Duodenal mucosa (tissue), 2 donors: ENCODE data around the gene CEBPZ.

Experiments used
- H3K27ac ChIP-seq: one replicate; pipeline ENCODE4 v1.7.0; 2013; ENCODE audit warnings: low read depth, low read length
- H3K27me3 ChIP-seq, 2 donors: one replicate each; pipeline ENCODE4 v1.7.0; 2013; ENCODE audit warnings: low read length in 2 of 2, control low read depth in 1 of 2; ENCODE audit not compliant: insufficient read depth in 2 of 2, control insufficient read depth in 1 of 2
- H3K36me3 ChIP-seq, 2 donors: one replicate each; pipeline ENCODE4 v1.7.0; 2013; ENCODE audit warnings: low read length in 2 of 2, control low read depth in 1 of 2; ENCODE audit not compliant: insufficient read depth in 2 of 2, control insufficient read depth in 1 of 2
- H3K4me1 ChIP-seq, 2 donors: one replicate each; pipeline ENCODE4 v1.7.0; 2013; ENCODE audit warnings: low read length in 2 of 2, control low read depth in 1 of 2; ENCODE audit not compliant: insufficient read depth in 2 of 2, control insufficient read depth in 1 of 2
- H3K4me3 ChIP-seq, 2 donors: one replicate each; pipeline ENCODE4 v1.7.0; 2013; ENCODE audit warnings: low read length in 2 of 2, low read depth in 1 of 2
- H3K9ac ChIP-seq, 2 donors: one replicate each; pipeline ENCODE4 v1.7.0; 2013; ENCODE audit warnings: low read length in 2 of 2, low read depth in 1 of 2
- H3K9me3 ChIP-seq, 2 donors: one replicate each; pipeline ENCODE4 v1.7.0; 2013; ENCODE audit warnings: low read length in 2 of 2, control low read depth in 1 of 2; ENCODE audit not compliant: control insufficient read depth in 1 of 2

CEBPZ gene

GRCh38 chr2:37156071-37156856 lies 75.1 kb downstream of the CEBPZ start:
- H3K4me1 ChIP-seq = peaks cover 6 to 13% of the 10 kb centered on the region in 2 donors
- H3K9me3 ChIP-seq = no peaks in the 10 kb centered on the region
- H3K36me3 ChIP-seq = no peaks in the 10 kb centered on the region
- peak overlapping the region; percentile 63 for H3K27ac ChIP-seq
- H3K4me3 ChIP-seq = peak overlapping the region; percentile 83 to 92
- H3K9ac ChIP-seq = peak overlapping the region; percentile 68 to 92
- no peaks in the 10 kb centered on the region for H3K27me3 ChIP-seq

DNA sequence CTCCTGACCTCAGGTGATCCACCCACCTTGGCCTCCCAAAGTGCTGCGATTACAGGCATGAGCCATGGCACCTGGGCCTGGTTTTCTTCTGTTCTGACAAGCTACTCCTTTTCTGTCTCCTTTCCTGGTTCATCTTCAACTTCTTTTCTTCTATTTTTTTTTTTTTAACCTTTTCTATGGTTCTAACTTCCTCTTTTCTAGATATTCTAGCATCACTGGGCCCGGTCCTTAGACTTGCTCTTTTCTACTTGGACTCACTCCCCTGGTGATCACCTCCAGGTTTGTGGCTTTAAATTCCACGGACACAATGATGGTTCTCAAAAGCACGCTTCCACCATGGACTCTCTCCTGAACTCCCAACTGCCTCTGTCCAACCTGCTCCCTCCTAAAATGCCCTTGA lies 76.6 kb downstream of the CEBPZ start:
- Histone ChIP-seq H3K4me3 (no peak overlapping the region), H3K9ac (no peak overlapping the region), H3K27me3 (no peaks in the 10 kb centered on the region), H3K9me3 (no peaks in the 10 kb centered on the region), H3K4me1 (peaks cover 6 to 13% of the 10 kb centered on the region in 2 donors), H3K27ac (no peak overlapping the region), H3K36me3 (no peaks in the 10 kb centered on the region)

DNA sequence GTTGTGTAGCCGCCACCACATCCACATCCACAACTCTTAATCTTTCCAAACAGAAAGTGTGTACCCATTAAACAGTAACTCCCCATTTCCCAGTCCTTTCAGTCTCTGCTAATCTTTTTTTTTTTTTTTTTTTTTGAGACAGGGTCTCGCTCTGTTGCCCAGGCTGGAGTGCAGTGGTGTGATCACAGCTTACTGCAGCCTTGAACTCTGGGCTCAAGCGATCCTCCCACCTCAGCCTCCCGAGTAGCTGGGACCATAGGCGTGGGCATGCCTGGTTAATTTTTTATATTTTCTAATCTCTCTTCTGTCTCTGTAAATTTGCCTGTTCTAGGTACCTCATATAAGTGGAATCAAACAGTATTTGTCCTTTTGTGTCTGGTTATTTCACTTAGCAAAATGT lies 78.2 kb downstream of the CEBPZ start:
- H3K4me1 ChIP-seq = peaks cover 18% of the 10 kb centered on the region in 2 donors
- peaks cover 0 to 6% of the 10 kb centered on the region in 2 donors for H3K36me3 ChIP-seq
- H3K27ac ChIP-seq = no peak overlapping the region
- no peaks in the 10 kb centered on the region for H3K27me3 ChIP-seq
- no peaks in the 10 kb centered on the region for H3K9me3 ChIP-seq
- no peak overlapping the region for H3K9ac ChIP-seq
- no peak overlapping the region for H3K4me3 ChIP-seq
